ENCODE results near the gene CHRNA3.
"Not testable (repeated sequence)": the region's sequence is repeated elsewhere in the genome, so short reads cannot be mapped to it uniquely, and the experiment has no call there.

CHRNA3 gene

GRCh38 chr15:78567531-78567930, 53.3 kb downstream of the CHRNA3 start:
- Histone ChIP-seq H3K9me3 (ENCODE audit: control insufficient read depth in 1 of 2, low read length in 2 of 2) (no peaks in the 10 kb centered on the region), H3K27ac (ENCODE audit: low read length) (no peak overlapping the region), H3K36me3 (ENCODE audit: control insufficient read depth in 1 of 2, insufficient read depth in 2 of 2, low read length in 2 of 2) (no peaks in the 10 kb centered on the region), H3K4me1 (ENCODE audit: control insufficient read depth in 1 of 2, insufficient read depth in 2 of 2, low read length in 2 of 2) (peaks cover 0 to 12% of the 10 kb centered on the region in 2 donors), H3K27me3 (ENCODE audit: low read depth, low read length) (no peaks in the 10 kb centered on the region), H3K4me3 (ENCODE audit: low read depth in 1 of 2, low read length in 2 of 2) (no peak overlapping the region)

- H3K27ac ChIP-seq (ENCODE audit: low read length), result no peak overlapping the region
Measured at GRCh38 chr15:78565951-78566774, 54.6 kb downstream of the CHRNA3 start.

GRCh38 chr15:78565097-78565950, 55.5 kb downstream of the CHRNA3 start, which contains the start of gene CHRNA5:
CHRNA5 (plus strand) TSS chr15:78565520; CDS start chr15:78565720, 200 bp downstream.
- no peaks in the 10 kb centered on the region for H3K9me3 ChIP-seq (ENCODE audit: control insufficient read depth in 1 of 2, low read length in 2 of 2)
- H3K4me1 ChIP-seq (ENCODE audit: control insufficient read depth in 1 of 2, insufficient read depth in 2 of 2, low read length in 2 of 2), result peaks cover 0 to 12% of the 10 kb centered on the region in 2 donors
- no peak within 1 kb of the TSS for H3K27ac ChIP-seq (ENCODE audit: low read length)
- no peaks in the 10 kb centered on the region for H3K36me3 ChIP-seq (ENCODE audit: control insufficient read depth in 1 of 2, insufficient read depth in 2 of 2, low read length in 2 of 2)
- peak within 1 kb of the TSS; percentile 77 to 78 for H3K4me3 ChIP-seq (ENCODE audit: low read depth in 1 of 2, low read length in 2 of 2)
- H3K27me3 ChIP-seq (ENCODE audit: low read depth, low read length), result no peaks in the 10 kb centered on the region

More at GRCh38 chr15:78565951-78566774, 54.6 kb downstream of the CHRNA3 start:
- peak overlapping the region; percentile 77 to 78 for H3K4me3 ChIP-seq (ENCODE audit: low read depth in 1 of 2, low read length in 2 of 2)
- no peaks in the 10 kb centered on the region for H3K36me3 ChIP-seq (ENCODE audit: control insufficient read depth in 1 of 2, insufficient read depth in 2 of 2, low read length in 2 of 2)
- peaks cover 0 to 12% of the 10 kb centered on the region in 2 donors for H3K4me1 ChIP-seq (ENCODE audit: control insufficient read depth in 1 of 2, insufficient read depth in 2 of 2, low read length in 2 of 2)
- H3K27me3 ChIP-seq (ENCODE audit: low read depth, low read length), result no peaks in the 10 kb centered on the region
- H3K9me3 ChIP-seq (ENCODE audit: control insufficient read depth in 1 of 2, low read length in 2 of 2), result no peaks in the 10 kb centered on the region

- no peaks in the 10 kb centered on the region for H3K9me3 ChIP-seq (ENCODE audit: control insufficient read depth in 1 of 2, low read length in 2 of 2)
- no peaks in the 10 kb centered on the region for H3K27me3 ChIP-seq (ENCODE audit: low read depth, low read length)
- H3K4me1 ChIP-seq (ENCODE audit: control insufficient read depth in 1 of 2, insufficient read depth in 2 of 2, low read length in 2 of 2), result peaks cover 0 to 12% of the 10 kb centered on the region in 2 donors
- no peaks in the 10 kb centered on the region for H3K36me3 ChIP-seq (ENCODE audit: control insufficient read depth in 1 of 2, insufficient read depth in 2 of 2, low read length in 2 of 2)
- no peak overlapping the region for H3K27ac ChIP-seq (ENCODE audit: low read length)
- peak overlapping the region; percentile 9 to 78 for H3K4me3 ChIP-seq (ENCODE audit: low read depth in 1 of 2, low read length in 2 of 2)
Measured at GRCh38 chr15:78564743-78565096, 56.1 kb downstream of the CHRNA3 start.

GRCh38 chr15:78563092-78563491, 57.7 kb downstream of the CHRNA3 start:
- Histone ChIP-seq H3K4me3 (ENCODE audit: low read depth in 1 of 2, low read length in 2 of 2) (no peak overlapping the region), H3K4me1 (ENCODE audit: control insufficient read depth in 1 of 2, insufficient read depth in 2 of 2, low read length in 2 of 2) (peaks cover 0 to 12% of the 10 kb centered on the region in 2 donors), H3K27me3 (ENCODE audit: low read depth, low read length) (no peaks in the 10 kb centered on the region), H3K27ac (ENCODE audit: low read length) (no peak overlapping the region), H3K36me3 (ENCODE audit: control insufficient read depth in 1 of 2, insufficient read depth in 2 of 2, low read length in 2 of 2) (no peaks in the 10 kb centered on the region), H3K9me3 (ENCODE audit: control insufficient read depth in 1 of 2, low read length in 2 of 2) (no peaks in the 10 kb centered on the region)

- peaks cover 0 to 12% of the 10 kb centered on the region in 2 donors for H3K4me1 ChIP-seq (ENCODE audit: control insufficient read depth in 1 of 2, insufficient read depth in 2 of 2, low read length in 2 of 2)
- H3K4me3 ChIP-seq (ENCODE audit: low read depth in 1 of 2, low read length in 2 of 2), result no peak overlapping the region
- H3K36me3 ChIP-seq (ENCODE audit: control insufficient read depth in 1 of 2, insufficient read depth in 2 of 2, low read length in 2 of 2), result no peaks in the 10 kb centered on the region
- no peak overlapping the region for H3K27ac ChIP-seq (ENCODE audit: low read length)
- H3K27me3 ChIP-seq (ENCODE audit: low read depth, low read length), result no peaks in the 10 kb centered on the region
- H3K9me3 ChIP-seq (ENCODE audit: control insufficient read depth in 1 of 2, low read length in 2 of 2), result no peaks in the 10 kb centered on the region
Measured at GRCh38 chr15:78561490-78561889, 59.3 kb downstream of the CHRNA3 start.

- H3K27ac ChIP-seq (ENCODE audit: low read length); H3K4me1 ChIP-seq (ENCODE audit: control insufficient read depth in 1 of 2, insufficient read depth in 2 of 2, low read length in 2 of 2); H3K27me3 ChIP-seq (ENCODE audit: low read depth, low read length); H3K9me3 ChIP-seq (ENCODE audit: control insufficient read depth in 1 of 2, low read length in 2 of 2); H3K4me3 ChIP-seq (ENCODE audit: low read depth in 1 of 2, low read length in 2 of 2); H3K36me3 ChIP-seq (ENCODE audit: control insufficient read depth in 1 of 2, insufficient read depth in 2 of 2, low read length in 2 of 2): not testable (repeated sequence)
Measured at GRCh38 chr15:78560201-78560600, 60.6 kb downstream of the CHRNA3 start.

GRCh38 chr15:78552597-78552996, 68.2 kb downstream of the CHRNA3 start:
- H3K27ac ChIP-seq (ENCODE audit: low read length), result no peak overlapping the region
- H3K4me1 ChIP-seq (ENCODE audit: control insufficient read depth in 1 of 2, insufficient read depth in 2 of 2, low read length in 2 of 2), result no peaks in the 10 kb centered on the region
- H3K9me3 ChIP-seq (ENCODE audit: control insufficient read depth in 1 of 2, low read length in 2 of 2), result no peaks in the 10 kb centered on the region
- no peaks in the 10 kb centered on the region for H3K27me3 ChIP-seq (ENCODE audit: low read depth, low read length)
- no peak overlapping the region for H3K4me3 ChIP-seq (ENCODE audit: low read depth in 1 of 2, low read length in 2 of 2)
- H3K36me3 ChIP-seq (ENCODE audit: control insufficient read depth in 1 of 2, insufficient read depth in 2 of 2, low read length in 2 of 2), result peaks cover 25 to 37% of the 10 kb centered on the region in 2 donors

GRCh38 chr15:78551902-78552301, 68.9 kb downstream of the CHRNA3 start:
- H3K4me1 ChIP-seq (ENCODE audit: control insufficient read depth in 1 of 2, insufficient read depth in 2 of 2, low read length in 2 of 2), result no peaks in the 10 kb centered on the region
- peaks cover 25 to 43% of the 10 kb centered on the region in 2 donors for H3K36me3 ChIP-seq (ENCODE audit: control insufficient read depth in 1 of 2, insufficient read depth in 2 of 2, low read length in 2 of 2)
- no peaks in the 10 kb centered on the region for H3K9me3 ChIP-seq (ENCODE audit: control insufficient read depth in 1 of 2, low read length in 2 of 2)
- no peak overlapping the region for H3K4me3 ChIP-seq (ENCODE audit: low read depth in 1 of 2, low read length in 2 of 2)
- H3K27ac ChIP-seq (ENCODE audit: low read length), result no peak overlapping the region
- no peaks in the 10 kb centered on the region for H3K27me3 ChIP-seq (ENCODE audit: low read depth, low read length)

GRCh38 chr15:78550815-78551214, 70.0 kb downstream of the CHRNA3 start:
- peaks cover 28 to 54% of the 10 kb centered on the region in 2 donors for H3K36me3 ChIP-seq (ENCODE audit: control insufficient read depth in 1 of 2, insufficient read depth in 2 of 2, low read length in 2 of 2)
- H3K27ac ChIP-seq (ENCODE audit: low read length), result no peak overlapping the region
- H3K4me1 ChIP-seq (ENCODE audit: control insufficient read depth in 1 of 2, insufficient read depth in 2 of 2, low read length in 2 of 2), result no peaks in the 10 kb centered on the region
- no peaks in the 10 kb centered on the region for H3K27me3 ChIP-seq (ENCODE audit: low read depth, low read length)
- H3K4me3 ChIP-seq (ENCODE audit: low read depth in 1 of 2, low read length in 2 of 2), result no peak overlapping the region
- no peaks in the 10 kb centered on the region for H3K9me3 ChIP-seq (ENCODE audit: control insufficient read depth in 1 of 2, low read length in 2 of 2)

GRCh38 chr15:78550194-78550593, 70.6 kb downstream of the CHRNA3 start:
- Histone ChIP-seq H3K27me3 (ENCODE audit: low read depth, low read length) (no peaks in the 10 kb centered on the region), H3K9me3 (ENCODE audit: control insufficient read depth in 1 of 2, low read length in 2 of 2) (no peaks in the 10 kb centered on the region), H3K4me1 (ENCODE audit: control insufficient read depth in 1 of 2, insufficient read depth in 2 of 2, low read length in 2 of 2) (no peaks in the 10 kb centered on the region), H3K27ac (ENCODE audit: low read length) (no peak overlapping the region), H3K36me3 (ENCODE audit: control insufficient read depth in 1 of 2, insufficient read depth in 2 of 2, low read length in 2 of 2) (peaks cover 34 to 61% of the 10 kb centered on the region in 2 donors), H3K4me3 (ENCODE audit: low read depth in 1 of 2, low read length in 2 of 2) (no peak overlapping the region)
